Neural progenitor cell (in vitro differentiated cells): ENCODE measurements around the gene CBLIF.

Source experiments
- EZH2 ChIP-seq: fragments of 200-600 bp; sonication (generic); IDR thresholded peaks from 2 replicates; pipeline ENCODE4 v1.6.1; 2017; ENCODE audit warnings: antibody characterized with exemption, mild to moderate bottlenecking, moderate library complexity
- TF ChIP-seq, protein P1 (sequence below): fragments of 200-600 bp; sonication (generic); IDR thresholded peaks from 2 replicates; pipeline ENCODE4 v1.5.1; 2017; ENCODE audit warnings: antibody characterized with exemption, mild to moderate bottlenecking

DNA sequence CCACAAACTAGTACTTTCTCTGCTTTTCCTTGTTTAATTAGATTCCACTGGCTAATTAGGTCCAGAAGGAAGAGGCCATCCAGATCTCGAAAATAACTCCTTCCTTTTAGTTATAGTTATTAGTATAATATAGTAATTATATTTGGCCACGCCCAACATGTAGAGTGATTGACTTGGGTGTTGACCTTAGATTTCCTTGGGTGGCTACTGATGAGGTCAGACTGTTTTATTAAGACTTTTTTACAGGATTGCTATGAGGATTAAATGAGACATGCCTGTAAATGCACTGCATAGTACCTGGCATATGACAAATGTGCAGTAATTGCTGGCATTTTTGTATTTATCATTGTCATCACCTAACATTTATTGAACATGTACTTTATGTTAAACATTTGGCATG lies 63.2 kb downstream of the CBLIF start:
- TF ChIP-seq, protein P1, sequence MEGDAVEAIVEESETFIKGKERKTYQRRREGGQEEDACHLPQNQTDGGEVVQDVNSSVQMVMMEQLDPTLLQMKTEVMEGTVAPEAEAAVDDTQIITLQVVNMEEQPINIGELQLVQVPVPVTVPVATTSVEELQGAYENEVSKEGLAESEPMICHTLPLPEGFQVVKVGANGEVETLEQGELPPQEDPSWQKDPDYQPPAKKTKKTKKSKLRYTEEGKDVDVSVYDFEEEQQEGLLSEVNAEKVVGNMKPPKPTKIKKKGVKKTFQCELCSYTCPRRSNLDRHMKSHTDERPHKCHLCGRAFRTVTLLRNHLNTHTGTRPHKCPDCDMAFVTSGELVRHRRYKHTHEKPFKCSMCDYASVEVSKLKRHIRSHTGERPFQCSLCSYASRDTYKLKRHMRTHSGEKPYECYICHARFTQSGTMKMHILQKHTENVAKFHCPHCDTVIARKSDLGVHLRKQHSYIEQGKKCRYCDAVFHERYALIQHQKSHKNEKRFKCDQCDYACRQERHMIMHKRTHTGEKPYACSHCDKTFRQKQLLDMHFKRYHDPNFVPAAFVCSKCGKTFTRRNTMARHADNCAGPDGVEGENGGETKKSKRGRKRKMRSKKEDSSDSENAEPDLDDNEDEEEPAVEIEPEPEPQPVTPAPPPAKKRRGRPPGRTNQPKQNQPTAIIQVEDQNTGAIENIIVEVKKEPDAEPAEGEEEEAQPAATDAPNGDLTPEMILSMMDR, result no peak
- no peak for TF ChIP-seq EZH2
